Stimulated activated CD4-positive, alpha-beta T cell treated with anti-CD3 and anti-CD28 coated beads, TNF-alpha, amount 100 ng/mL, for 24 hours (primary cell): ENCODE data around the gene PRTFDC1.

Experiments used
- DNase-seq, 3 experiments: peaks; one replicate each; pipeline ENCODE4 v3.0.0-alpha.2; 2020; ENCODE audit warnings: low read depth in 3 of 3

The PRTFDC1 gene

DNA sequence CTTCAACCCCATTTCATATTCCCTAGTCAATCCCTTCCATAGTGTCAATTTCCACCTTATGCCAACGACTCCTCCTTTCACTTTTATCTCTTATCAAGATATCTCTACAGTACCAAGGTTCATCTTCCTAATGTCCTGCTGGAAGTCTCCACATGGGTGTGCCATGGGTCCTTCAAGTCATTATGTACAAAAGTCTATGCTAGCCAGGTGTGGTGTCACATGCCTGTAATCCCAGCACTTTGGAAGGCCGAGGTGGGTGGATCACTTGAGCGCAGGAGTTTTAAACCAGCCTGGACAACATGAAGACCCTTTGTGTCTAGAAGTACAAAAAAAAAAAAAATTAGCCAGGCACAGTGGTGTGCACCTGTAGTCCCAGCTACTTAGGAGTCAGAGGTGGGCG, 47.6 kb downstream of the PRTFDC1 start:
- DNase-seq = no peak

DNA sequence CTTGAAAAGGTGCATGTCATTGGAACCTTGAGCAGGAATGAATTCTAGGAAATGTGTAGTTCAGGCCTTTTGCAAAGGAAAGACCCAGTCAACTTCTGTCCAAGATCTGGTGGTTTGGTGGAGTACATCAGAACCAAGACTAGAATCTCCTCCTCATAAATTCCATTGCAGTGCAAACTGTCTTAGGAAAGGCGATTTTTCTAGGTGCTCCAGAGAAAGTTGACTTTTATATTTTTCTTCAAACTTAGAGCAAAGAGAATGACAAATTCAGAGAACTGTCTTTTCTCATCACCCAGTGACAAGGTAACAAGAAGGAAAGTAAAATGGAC, 50.0 kb downstream of the PRTFDC1 start:
- no peak for DNase-seq

DNA sequence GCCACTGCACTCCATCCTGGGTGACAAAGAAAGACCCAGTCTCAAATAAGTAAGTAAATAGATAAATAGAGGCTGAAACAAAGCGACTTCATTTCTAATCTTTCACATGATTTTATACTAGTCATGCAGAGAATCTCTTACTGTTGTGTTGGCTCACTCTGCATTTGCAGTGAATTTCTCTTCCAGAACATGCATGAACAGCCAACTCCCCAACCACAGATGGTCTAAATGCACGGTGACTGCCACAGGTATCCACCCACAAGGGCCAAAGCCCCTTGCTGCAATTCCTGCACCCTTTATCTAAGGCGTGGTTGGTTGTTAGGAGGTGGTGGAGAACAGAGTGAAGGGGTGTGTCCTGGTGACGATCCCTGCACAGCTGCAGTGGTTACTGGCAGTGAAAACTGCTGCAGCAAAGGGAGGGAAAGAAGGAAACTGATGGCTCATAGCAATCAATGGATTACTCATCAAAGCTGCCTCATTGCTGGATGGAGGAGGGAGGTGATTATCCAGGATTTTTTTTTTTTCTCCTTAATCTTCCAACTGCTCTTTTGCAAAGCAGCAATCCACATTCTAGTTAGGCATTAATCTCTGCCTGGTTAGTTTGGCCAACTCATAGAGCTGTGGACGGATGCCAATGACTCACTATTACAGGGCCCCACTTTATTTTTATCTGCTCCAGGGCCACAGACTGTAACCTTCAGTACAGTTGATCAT, 50.6 kb downstream of the PRTFDC1 start:
- DNase-seq = no peak

DNA sequence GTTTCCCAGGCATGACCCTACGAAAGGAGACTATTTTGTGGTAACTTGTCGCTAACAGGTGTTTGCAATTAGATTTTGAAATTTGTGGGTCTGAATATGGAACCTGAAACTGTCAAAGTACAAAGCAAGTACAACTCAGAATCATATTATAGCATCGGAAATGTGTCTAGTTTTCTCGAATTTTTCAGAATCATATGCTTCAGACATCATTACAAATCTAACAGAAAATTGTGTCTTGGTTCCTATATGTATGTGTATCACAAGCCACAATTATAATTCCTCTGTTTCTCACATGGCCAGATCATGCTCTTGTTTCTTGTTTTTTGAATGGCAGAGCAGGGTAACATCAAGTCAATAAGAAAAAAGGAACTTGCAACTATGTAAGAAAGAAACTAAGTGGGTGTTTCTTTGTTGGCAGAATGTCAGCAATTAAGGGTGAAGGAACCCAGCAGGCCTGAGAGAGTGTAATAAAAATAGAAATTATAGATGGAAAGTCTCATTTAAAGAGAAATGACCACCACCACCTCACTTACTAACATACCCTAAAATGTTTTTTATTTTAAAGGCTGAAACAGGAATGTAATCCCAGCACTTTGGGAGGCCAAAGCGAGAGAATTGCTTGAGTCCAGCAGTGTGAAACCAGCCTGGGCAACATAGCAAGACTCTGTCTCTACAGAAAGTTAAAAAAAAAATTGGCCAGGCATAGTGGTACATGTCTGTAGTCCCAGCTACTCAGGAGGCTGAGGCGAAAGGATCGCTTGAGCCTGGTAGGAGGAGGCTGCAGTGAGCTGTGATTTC, 51.3 kb downstream of the PRTFDC1 start:
- no peak for DNase-seq

DNA sequence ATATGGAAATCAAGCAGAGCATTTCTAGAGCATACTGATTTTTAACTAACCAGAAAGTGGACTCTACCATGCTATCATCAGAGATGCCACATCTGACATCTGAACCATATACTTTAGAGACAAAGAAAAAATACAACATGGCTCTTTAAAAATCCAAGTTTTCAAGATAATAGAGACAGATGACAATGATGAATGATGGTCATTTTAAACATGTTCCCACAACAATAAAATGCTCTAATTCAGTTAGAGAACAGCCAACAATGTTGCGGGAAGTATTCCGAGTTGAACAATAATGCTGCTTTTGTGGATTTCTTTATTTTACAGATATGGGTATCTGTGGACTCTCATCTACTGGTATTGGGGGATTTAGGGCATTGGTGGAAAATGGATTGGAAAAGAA, 52.8 kb downstream of the PRTFDC1 start:
- DNase-seq = no peak

DNA sequence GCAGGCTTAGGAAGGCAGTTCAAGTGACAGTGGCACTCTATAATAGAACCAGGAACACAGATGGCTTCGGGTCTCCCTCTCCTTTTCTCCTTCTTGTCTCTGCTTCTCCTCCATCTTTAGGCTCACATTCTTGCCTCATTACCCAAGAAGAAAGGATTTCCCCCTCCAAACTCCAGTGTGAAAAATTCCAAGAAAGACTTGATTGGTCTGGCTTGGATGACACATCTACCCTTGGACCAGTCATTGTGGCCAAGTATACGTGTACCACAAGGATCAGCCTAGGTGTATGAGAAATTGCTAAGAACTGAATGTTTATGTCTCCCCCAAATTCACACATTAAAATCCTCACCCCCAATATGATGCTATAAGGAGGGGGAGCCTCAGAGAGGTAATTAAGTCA, 53.9 kb downstream of the PRTFDC1 start:
- DNase-seq = no peak

DNA sequence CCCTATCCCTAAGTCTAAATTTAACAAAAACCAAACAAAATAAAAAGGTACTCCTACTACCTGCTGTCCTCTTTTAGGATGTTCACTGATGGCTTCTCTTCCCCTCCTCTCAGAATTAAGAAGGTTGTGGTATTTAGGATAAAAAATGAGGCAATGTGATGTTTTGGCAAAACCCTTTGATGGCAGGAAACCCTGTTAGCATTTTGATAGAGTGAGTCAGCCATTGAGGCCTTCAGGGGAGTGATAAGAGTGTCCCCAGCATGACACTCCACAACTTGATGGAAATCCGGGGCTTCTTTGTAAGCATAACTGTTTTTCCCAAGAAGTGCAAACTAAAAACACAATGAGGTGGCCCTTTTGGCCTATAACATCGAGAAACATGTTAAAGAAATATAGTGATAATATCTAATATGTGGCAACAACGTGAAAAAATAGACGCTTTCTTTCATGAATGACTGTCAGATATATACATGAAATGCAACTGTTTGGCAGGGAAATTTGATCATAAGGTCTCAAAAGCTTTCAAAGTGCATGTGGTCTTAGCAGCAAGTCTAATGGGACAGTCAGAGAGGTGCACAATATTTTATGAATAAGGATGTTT, 55.0 kb downstream of the PRTFDC1 start:
- DNase-seq = no peak

DNA sequence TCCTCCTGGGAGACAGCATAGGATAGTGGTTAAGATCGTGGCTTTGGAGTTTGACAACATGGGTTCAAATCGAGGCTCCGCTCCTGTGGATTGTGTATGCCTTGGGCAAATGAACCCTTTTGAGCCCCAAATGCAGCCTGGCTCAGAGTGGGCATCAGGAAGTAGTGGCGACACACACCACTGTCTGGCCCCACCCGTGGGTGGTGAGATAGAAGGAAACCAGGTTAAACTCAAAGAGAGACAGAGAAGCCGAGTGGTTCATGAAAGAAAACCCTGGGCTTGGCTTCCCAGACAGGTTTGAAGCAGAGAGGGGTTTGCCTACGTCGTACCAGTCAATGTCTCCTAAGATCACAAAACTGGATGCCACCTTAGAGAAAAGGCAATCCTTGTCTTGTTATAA, 57.7 kb downstream of the PRTFDC1 start:
- no peak for DNase-seq

DNA sequence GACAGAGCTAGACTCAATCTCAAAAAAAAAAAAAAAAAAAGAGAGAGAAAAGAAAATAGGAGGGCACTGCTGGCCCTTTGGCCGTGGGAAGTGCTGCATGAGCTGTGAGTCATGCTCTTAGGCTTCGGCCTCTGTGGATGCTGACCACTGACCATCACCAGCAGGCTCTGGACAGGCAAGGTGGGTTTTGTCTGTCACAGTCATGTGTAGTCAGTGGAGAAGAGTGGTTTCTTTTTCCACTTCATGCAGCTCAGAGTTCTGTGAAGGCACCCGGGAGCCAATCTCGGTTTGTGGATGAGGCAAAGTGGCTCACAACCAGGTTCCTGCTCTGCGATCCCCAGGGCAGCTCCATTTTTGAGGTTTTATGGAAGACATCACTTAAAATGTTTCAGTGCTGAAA, 58.1 kb downstream of the PRTFDC1 start:
- DNase-seq = no peak

DNA sequence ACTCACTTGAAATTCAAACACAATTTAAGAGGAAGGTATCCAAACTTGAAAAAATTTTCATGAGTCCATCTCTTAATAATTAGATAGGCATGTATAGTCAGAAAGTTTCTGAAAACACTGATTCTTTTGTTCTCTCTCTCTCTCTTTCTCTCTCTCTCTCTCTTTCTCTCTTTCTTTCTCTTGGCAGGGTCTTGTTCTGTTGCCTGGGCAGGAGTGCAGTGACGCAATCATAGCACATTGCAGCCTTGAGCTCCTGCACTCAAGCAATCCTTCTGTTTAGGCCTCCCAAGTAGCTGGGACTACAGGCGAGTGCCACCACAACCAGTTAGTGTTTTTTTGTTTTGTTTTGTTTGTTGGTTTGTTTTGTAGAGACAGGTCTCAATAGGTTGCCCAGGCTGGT, 59.3 kb downstream of the PRTFDC1 start:
- no peak for DNase-seq

DNA sequence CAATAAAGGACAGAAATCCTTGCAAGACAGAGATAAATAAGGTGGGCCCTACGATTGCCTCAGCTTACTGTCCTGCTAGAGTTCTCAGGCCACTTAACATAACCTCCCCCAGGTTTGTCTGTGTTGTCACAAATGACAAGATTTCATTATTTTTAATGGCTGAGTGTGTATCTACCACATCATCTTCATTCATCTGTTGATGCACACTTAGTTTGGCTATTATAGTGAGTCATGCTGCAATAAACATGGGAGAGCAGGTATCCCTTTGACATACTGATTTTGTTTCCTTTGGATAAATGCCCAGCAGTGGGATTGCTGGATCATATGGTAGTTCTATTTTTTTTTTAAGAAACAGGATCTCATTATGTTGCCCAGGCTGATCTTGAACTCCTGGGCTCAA, 60.6 kb downstream of the PRTFDC1 start:
- no peak for DNase-seq

DNA sequence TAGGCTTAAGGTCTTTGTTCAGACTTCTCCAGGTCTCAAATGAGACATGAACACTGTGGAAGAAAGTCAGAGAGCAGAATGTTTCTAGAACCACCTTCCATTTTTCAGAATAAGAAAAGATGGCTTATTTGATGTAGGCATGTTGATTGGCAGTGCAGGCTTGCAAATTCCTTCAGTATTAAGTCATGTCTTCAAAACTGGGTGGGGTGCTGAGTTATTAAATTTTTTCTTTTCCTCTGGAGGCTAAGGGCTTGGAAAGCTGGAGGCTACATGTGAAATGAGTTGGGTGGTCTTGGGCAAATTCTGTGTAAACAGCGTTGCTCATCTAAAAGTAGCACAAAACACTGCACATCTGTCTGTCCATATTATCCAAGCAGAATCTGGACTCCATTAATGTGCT, 62.8 kb downstream of the PRTFDC1 start:
- DNase-seq = no peak

DNA sequence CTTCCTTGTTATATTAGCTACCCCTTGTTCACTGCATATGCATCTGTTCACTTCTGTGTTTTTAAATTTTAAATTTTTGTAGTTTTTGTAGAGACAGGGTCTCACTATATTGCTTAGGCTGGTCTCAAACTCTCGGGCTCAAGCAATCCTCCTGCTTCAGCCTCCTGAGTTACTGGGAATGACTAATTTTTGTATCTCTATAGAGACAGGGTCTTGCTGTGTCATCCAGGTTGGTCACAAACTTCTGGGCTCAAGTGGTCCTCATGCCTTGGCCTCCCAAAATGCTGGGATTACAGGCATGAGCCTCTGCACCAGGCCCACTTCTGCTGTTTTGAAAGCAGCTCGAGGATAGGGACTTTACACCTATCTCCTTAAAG, 64.6 kb downstream of the PRTFDC1 start:
- DNase-seq = no peak

DNA sequence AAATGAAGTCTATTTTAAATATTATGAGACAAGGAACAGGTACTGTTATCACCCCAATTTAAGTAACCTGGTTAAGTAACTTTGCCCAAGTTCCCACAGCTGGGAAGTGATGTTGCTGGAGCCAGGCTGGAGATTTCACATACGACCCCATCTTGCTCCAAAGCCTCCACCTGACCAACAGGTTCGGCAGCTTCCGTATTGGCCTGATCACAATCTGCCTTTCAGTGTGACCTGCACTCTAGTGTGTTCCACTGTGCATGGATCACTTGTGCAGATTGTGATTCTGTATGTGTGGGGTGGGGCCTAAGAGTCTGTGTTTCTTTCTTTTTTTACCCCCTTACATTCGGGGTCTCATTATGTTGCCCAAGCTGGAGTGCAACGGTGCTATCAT, 66.1 kb downstream of the PRTFDC1 start:
- no peak for DNase-seq

DNA sequence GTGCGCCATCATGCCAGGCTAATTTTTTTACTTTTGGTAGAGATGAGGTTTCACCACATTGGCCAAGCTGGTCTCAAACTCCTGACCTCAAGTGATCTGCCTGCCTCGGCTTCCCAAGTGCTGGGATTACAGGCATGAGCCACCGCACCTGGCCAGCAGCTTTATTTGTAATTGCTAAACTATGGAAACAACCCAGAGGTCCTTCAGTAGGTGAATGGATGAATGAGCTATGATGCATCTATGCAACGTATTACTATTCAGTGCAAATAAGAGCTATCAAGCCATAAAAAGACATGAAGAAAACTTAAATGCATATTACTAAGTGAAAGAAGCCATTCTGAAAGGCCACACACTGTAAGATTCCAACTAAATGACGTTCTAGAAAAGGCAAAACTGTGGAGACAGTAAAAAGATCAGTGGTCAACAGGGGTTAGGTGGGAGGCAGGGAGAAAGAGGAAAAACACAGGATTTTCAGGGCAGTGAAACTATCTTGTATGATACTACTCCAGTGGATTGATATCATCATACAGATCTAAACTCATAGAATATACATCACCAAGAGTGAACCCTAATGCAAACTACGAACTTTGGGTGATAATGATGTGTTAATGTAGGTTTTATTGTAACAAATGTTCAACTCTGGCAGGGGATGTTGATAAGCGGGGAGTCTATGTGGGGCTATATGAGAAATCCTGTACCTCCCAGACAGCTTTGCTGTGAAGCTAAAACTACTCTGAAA, 66.7 kb downstream of the PRTFDC1 start:
- no peak for DNase-seq

DNA sequence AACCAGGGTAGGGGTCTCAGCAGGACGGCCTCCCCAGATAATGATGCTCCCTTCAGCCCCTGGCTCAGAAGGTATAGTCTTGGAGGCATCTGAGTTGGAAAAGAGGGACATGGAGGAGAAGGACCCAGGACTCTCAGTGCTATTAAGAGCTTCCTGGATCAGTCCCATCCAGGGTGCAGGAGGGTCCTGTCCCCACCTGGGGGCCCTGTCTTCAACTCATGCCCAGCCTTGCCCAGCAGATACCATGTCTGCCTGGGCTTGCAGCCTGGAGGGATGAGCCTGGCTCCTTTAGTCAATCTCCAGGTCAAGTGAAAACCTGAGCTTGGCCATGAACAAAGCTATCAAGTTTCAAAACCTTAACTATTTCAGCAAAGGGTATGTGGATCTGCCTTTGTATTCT, 67.6 kb downstream of the PRTFDC1 start:
- no peak for DNase-seq

DNA sequence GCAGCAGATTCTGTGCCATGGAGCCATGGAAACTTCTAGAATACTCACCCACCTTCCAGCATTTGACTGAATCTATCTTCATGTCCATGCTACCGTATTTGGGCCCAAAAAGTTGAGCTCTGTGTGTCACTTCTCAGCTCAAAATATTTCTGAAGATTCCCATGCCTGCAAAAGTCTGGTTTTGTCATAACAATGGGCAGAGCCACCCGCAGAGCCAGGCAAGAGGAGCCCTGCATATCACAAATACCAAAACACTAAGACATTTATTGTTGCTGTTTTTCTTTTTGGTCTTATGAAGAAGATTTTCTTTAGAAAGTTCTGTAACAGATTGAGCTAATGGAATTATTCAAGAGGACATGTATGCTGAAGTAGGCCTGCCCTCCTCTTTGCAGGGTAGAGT, 68.1 kb downstream of the PRTFDC1 start:
- no peak for DNase-seq

DNA sequence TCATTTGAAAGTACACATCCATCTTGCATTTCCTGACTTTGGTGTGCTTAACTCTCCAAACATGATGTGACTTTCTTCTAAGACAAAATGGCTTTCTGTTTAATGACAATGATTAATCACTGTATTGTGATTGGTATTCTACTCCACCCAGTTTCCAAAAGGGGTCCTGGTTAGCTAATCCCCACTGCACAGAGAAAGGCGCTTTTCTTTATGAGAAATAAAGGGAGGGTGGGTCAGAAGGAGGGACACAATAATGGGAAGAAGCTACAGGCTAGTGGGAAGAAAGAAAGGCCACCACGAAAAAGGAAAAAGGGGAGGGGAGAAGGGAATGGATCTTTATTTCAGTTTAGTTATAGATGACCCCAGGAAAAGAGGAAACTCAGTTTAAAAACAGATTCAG, 69.2 kb downstream of the PRTFDC1 start:
- DNase-seq = no peak

DNA sequence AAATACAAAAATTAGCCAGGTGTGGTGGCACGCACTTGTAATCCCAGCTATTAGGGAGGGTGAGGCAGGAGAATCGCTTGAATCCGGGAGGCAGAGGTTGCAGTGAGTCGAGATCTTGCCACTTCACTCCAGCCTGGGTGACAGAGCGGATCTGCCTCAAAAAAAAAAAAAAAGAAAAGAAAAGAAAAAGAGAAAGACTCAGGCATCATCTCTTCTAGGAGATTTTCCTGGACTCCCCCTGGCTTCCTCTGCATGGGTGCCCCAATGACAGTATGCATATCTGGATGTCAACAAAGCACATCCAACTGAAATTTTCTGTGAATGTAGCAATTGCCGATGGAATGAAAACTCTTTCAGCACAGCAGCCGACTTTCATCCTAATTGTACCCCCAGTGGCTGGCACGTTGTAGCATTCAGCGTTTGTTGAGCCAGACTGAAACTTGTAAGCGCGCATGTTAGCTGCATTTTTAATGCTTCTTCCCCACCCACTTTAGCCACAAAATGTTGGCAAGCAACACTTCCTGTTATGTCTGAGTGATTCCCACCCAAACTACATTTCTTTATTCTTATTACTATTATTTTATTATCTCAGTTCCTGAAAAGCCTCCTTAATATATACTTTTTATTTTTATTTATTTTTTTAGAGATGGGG, 70.2 kb downstream of the PRTFDC1 start:
- peak in 2 of 3 experiments; percentile 26 to 31 for DNase-seq

DNA sequence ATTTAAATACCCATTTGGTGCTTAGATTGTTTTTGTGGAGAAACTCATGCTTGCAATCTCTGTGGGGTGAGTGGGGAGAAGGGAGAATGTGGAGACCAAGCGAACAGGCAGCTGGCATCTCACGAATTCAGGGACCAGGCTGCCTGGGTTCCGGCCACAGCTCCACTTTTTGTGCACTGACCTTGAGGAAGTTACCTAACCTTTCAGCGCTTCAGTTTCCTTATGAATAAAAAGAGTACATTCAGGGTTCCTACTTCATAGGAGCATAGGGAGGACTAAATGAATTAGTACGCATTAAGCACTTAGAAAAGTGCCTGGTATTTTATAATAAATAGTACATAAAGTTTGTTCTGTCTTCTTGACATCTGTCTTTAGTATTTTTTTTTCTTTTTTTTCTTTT, 72.5 kb downstream of the PRTFDC1 start:
- no peak for DNase-seq

DNA sequence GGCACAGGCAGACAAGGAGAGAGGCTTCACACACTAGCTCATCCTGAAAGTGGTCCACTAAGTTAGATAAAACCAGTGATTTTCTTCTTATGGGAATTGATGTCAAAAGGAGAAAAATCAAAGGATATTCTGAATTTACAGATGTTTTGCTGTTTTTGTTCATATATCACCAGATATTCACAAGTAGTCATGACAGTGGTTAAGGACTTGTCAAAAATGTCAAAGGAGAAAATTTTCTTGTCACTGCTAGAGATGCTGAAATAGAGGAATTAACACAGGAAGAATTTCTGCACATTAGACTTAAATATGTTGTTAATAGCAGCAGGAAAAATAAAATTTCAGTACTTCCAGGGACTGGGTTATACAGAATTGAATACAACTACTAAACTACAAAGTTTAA, 78.3 kb downstream of the PRTFDC1 start:
- no peak for DNase-seq

DNA sequence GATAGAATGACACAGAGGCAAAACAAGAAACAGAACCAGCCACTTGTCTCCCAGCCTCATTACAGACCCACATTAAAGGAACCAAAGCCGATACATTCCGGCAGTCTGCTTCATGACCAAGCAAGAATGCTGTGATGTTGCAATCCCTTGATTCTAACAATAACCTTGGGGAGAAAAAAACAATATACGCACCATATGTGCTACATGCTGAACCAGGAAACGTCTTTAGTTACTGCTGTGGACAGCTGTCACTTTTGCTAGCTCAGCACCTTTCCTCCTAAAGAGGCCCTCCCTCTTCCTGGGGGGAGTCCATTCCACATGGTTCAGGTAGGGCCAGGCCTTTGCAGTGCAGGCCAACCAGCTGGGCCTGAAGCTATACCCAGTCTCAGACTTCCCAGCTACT, 79.1 kb downstream of the PRTFDC1 start:
- DNase-seq = no peak
